ACC112 (cell line): Measurements from ENCODE around the gene ZMIZ1.

Source experiments
- H2AFZ ChIP-seq: fragments of 200-600 bp; sonication (generic); one replicate; pipeline ENCODE4 v1.6.0; 2017; ENCODE audit warnings: antibody characterized with exemption, low read length; ENCODE audit not compliant: unreplicated experiment
- H3K27ac ChIP-seq: fragments of 200-600 bp; sonication (generic); 2 replicates; pipeline ENCODE4 v1.5.1; 2014; ENCODE audit warnings: low read depth, mild to moderate bottlenecking, antibody characterized with exemption, low read length, moderate library complexity
- H3K27me3 ChIP-seq: fragments of 200-600 bp; sonication (generic); 2 replicates; pipeline ENCODE4 v1.6.1; 2014; ENCODE audit warnings: mild to moderate bottlenecking, antibody characterized with exemption, low read length, moderate library complexity, mixed read lengths; ENCODE audit not compliant: insufficient read depth
- H3K36me3 ChIP-seq: fragments of 200-600 bp; sonication (generic); 2 replicates; pipeline ENCODE4 v1.6.1; 2016; ENCODE audit warnings: mild to moderate bottlenecking, antibody characterized with exemption, low read length, moderate library complexity, mixed read lengths; ENCODE audit not compliant: insufficient read depth
- H3K4me1 ChIP-seq: fragments of 200-600 bp; sonication (generic); one replicate; pipeline ENCODE4 v1.6.1; 2016; ENCODE audit warnings: low read length, mixed read lengths; ENCODE audit not compliant: insufficient read depth, unreplicated experiment, control insufficient read depth
- H3K4me3 ChIP-seq: fragments of 200-600 bp; sonication (generic); 2 replicates; pipeline ENCODE4 v1.5.1; 2014; ENCODE audit warnings: mild to moderate bottlenecking, low read depth, low read length
- H3K79me2 ChIP-seq: fragments of 200-600 bp; sonication (generic); one replicate; pipeline ENCODE4 v1.6.0; 2016; ENCODE audit warnings: low read length; ENCODE audit not compliant: control insufficient read depth, unreplicated experiment, insufficient read depth

Gene ZMIZ1

GRCh38 chr10:79128923-79129305 is 60.1 kb downstream of the ZMIZ1 start:
- Histone ChIP-seq H3K79me2 (peaks cover 9% of the 10 kb centered on the region), H2AFZ (no peak overlapping the region), H3K4me3 (no peak overlapping the region), H3K27me3 (no peaks in the 10 kb centered on the region), H3K27ac (no peak overlapping the region), H3K36me3 (0 out of 2 replicates have a peak, but pooled peaks cover 3% of the 10 kb centered on the region), H3K4me1 (peaks cover 47% of the 10 kb centered on the region)

GRCh38 chr10:79129361-79129997 is 60.7 kb downstream of the ZMIZ1 start:
- H3K79me2 ChIP-seq: peaks cover 13% of the 10 kb centered on the region
- H3K36me3 ChIP-seq: no peaks in the 10 kb centered on the region
- peaks cover 47% of the 10 kb centered on the region for H3K4me1 ChIP-seq
- no peak overlapping the region for H2AFZ ChIP-seq
- H3K27ac ChIP-seq: no peak overlapping the region
- no peaks in the 10 kb centered on the region for H3K27me3 ChIP-seq
- H3K4me3 ChIP-seq: no peak overlapping the region

- H2AFZ ChIP-seq: no peak overlapping the region
- no peak overlapping the region for H3K27ac ChIP-seq
- H3K27me3 ChIP-seq: no peaks in the 10 kb centered on the region
- peaks cover 17% of the 10 kb centered on the region for H3K79me2 ChIP-seq
- H3K4me3 ChIP-seq: no peak overlapping the region
- no peaks in the 10 kb centered on the region for H3K36me3 ChIP-seq
- peaks cover 47% of the 10 kb centered on the region for H3K4me1 ChIP-seq
These were observed 61.5 kb downstream of the ZMIZ1 start for GRCh38 chr10:79130255-79130654.

GRCh38 chr10:79130846-79131245 is 62.1 kb downstream of the ZMIZ1 start:
- Histone ChIP-seq H3K27me3 (no peaks in the 10 kb centered on the region), H3K27ac (no peak overlapping the region), H3K79me2 (peaks cover 22% of the 10 kb centered on the region), H3K36me3 (no peaks in the 10 kb centered on the region), H2AFZ (no peak overlapping the region), H3K4me1 (peaks cover 47% of the 10 kb centered on the region), H3K4me3 (no peak overlapping the region)

GRCh38 chr10:79131836-79132631 is 63.3 kb downstream of the ZMIZ1 start:
- H3K79me2 ChIP-seq: peaks cover 22% of the 10 kb centered on the region

GRCh38 chr10:79132681-79133381 is 64.1 kb downstream of the ZMIZ1 start:
- H3K4me1 ChIP-seq: peaks cover 48% of the 10 kb centered on the region
- H3K4me3 ChIP-seq: no peak overlapping the region
- peaks cover 24% of the 10 kb centered on the region for H3K79me2 ChIP-seq
- no peaks in the 10 kb centered on the region for H3K36me3 ChIP-seq
- H2AFZ ChIP-seq: no peak overlapping the region
- H3K27me3 ChIP-seq: no peaks in the 10 kb centered on the region
- H3K27ac ChIP-seq: no peak overlapping the region

More at GRCh38 chr10:79131836-79132631, 63.3 kb downstream of the ZMIZ1 start:
- no peaks in the 10 kb centered on the region for H3K27me3 ChIP-seq
- H3K4me1 ChIP-seq: peaks cover 47% of the 10 kb centered on the region
- H2AFZ ChIP-seq: no peak overlapping the region
- no peak overlapping the region for H3K4me3 ChIP-seq
- H3K36me3 ChIP-seq: no peaks in the 10 kb centered on the region
- no peak overlapping the region for H3K27ac ChIP-seq

GRCh38 chr10:79133416-79133815 is 64.7 kb downstream of the ZMIZ1 start:
- no peak overlapping the region for H3K27ac ChIP-seq
- no peak overlapping the region for H2AFZ ChIP-seq
- peaks cover 48% of the 10 kb centered on the region for H3K4me1 ChIP-seq
- H3K4me3 ChIP-seq: no peak overlapping the region
- H3K36me3 ChIP-seq: no peaks in the 10 kb centered on the region
- H3K79me2 ChIP-seq: peaks cover 30% of the 10 kb centered on the region
- H3K27me3 ChIP-seq: no peaks in the 10 kb centered on the region

GRCh38 chr10:79135790-79136189 is 67.0 kb downstream of the ZMIZ1 start:
- H3K4me1 ChIP-seq: peaks cover 43% of the 10 kb centered on the region
- H3K4me3 ChIP-seq: no peak overlapping the region
- H2AFZ ChIP-seq: no peak overlapping the region
- peaks cover 13% of the 10 kb centered on the region; the same call in 1 of the 2 replicates for H3K36me3 ChIP-seq
- no peaks in the 10 kb centered on the region for H3K27me3 ChIP-seq
- peaks cover 20% of the 10 kb centered on the region for H3K79me2 ChIP-seq
- H3K27ac ChIP-seq: peak overlapping the region; percentile 18; the same call in 1 of the 2 replicates

- Histone ChIP-seq H3K27ac (peak overlapping the region; percentile 18), H3K27me3 (no peaks in the 10 kb centered on the region), H2AFZ (no peak overlapping the region), H3K4me3 (no peak overlapping the region), H3K79me2 (peaks cover 20% of the 10 kb centered on the region), H3K36me3 (peaks cover 13% of the 10 kb centered on the region; the same call in 1 of the 2 replicates), H3K4me1 (peaks cover 43% of the 10 kb centered on the region)
These were observed 67.7 kb downstream of the ZMIZ1 start for GRCh38 chr10:79136236-79137005.

GRCh38 chr10:79137300-79137756 is 68.6 kb downstream of the ZMIZ1 start:
- Histone ChIP-seq H3K4me1 (peaks cover 43% of the 10 kb centered on the region), H3K79me2 (peaks cover 20% of the 10 kb centered on the region), H3K27ac (peak overlapping the region; percentile 76), H3K27me3 (no peaks in the 10 kb centered on the region), H3K36me3 (peaks cover 13% of the 10 kb centered on the region; the same call in 1 of the 2 replicates), H3K4me3 (no peak overlapping the region), H2AFZ (no peak overlapping the region)
